NB4 (cell line): ENCODE results near the gene CCR7.
"Not testable (repeated sequence)": the region's sequence is repeated elsewhere in the genome, so short reads cannot be mapped to it uniquely, and the experiment has no call there.

Experiments
- DNase-seq: peaks from one replicate; pipeline ENCODE4 v3.0.0; 2010; ENCODE audit warnings: low read depth
- H3K4me3 ChIP-seq: one replicate; pipeline ENCODE4 v1.5.1; 2011; ENCODE audit warnings: mild to moderate bottlenecking, low read depth, low read length, moderate library complexity
- MYC ChIP-seq: IDR thresholded peaks from 2 replicates; pipeline ENCODE4 v1.6.1; 2011; ENCODE audit warnings: low read depth, low read length
- POLR2A ChIP-seq: IDR thresholded peaks from 2 replicates; pipeline ENCODE4 v1.6.1; 2011; ENCODE audit warnings: mild to moderate bottlenecking; ENCODE audit not compliant: insufficient read length; ENCODE audit errors: extremely low read depth
- TF ChIP-seq, protein P1 (sequence below): IDR thresholded peaks from one replicate; pipeline ENCODE4 v1.5.1; 2012; ENCODE audit warnings: low read depth, low read length
- TF ChIP-seq, protein P2 (sequence below): IDR thresholded peaks from 2 replicates; pipeline ENCODE4 v1.6.1; 2011; ENCODE audit warnings: low read depth, low read length

CCR7 gene

GRCh38 chr17:40548982-40549685, 16.1 kb downstream of the CCR7 start:
- H3K4me3 ChIP-seq, result no peak overlapping the region
- DNase-seq, result no peak
- no peak for TF ChIP-seq MYC
- TF ChIP-seq, protein P1, sequence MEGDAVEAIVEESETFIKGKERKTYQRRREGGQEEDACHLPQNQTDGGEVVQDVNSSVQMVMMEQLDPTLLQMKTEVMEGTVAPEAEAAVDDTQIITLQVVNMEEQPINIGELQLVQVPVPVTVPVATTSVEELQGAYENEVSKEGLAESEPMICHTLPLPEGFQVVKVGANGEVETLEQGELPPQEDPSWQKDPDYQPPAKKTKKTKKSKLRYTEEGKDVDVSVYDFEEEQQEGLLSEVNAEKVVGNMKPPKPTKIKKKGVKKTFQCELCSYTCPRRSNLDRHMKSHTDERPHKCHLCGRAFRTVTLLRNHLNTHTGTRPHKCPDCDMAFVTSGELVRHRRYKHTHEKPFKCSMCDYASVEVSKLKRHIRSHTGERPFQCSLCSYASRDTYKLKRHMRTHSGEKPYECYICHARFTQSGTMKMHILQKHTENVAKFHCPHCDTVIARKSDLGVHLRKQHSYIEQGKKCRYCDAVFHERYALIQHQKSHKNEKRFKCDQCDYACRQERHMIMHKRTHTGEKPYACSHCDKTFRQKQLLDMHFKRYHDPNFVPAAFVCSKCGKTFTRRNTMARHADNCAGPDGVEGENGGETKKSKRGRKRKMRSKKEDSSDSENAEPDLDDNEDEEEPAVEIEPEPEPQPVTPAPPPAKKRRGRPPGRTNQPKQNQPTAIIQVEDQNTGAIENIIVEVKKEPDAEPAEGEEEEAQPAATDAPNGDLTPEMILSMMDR, result no peak
- TF ChIP-seq, protein P2, sequence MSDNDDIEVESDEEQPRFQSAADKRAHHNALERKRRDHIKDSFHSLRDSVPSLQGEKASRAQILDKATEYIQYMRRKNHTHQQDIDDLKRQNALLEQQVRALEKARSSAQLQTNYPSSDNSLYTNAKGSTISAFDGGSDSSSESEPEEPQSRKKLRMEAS, result no peak
- no peak for TF ChIP-seq POLR2A

- TF ChIP-seq, protein P1, result no peak
- TF ChIP-seq, protein P2, result no peak
- TF ChIP-seq MYC, result no peak
- TF ChIP-seq POLR2A, result no peak
Observed at GRCh38 chr17:40548491-40548981, 16.7 kb downstream of the CCR7 start.

DNA sequence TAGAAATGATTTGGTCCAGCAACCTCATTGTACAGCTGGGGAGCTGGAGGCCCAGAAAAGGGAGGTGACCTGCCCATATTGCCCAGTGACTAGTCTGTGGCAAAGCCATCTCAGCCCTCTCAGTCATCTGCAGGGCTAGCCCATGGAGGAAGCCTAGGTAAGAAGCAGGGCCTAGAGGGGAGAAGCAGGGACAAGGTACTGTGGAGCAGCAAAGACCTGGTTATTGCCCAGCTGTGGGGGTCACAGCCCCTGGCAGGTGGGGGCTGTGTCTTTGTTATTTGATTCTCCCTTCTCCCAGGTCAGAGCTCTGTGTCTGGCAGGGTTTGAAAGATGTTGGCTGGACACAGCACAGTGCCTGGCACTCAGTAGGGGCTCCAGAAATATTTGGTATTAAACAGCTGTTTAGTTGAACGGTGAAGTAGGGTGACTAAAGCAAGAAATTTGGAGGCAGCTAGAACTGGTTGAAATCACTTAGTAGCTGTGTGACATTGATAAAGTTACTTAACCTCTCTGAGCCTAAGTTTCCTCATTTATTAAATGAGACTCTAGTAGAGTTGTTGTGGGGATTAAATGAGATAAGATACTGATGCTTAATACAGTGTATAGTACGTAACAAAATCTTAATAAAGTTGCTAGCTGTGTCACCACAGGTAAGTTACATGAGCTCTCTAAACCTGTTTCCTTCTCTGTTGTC, 17.3 kb downstream of the CCR7 start:
- TF ChIP-seq MYC (no peak), POLR2A (no peak)
- TF ChIP-seq, protein P1, result no peak
- TF ChIP-seq, protein P2, result no peak
- DNase-seq, result no peak
- H3K4me3 ChIP-seq, result no peak overlapping the region

More at GRCh38 chr17:40548491-40548981, 16.7 kb downstream of the CCR7 start:
- DNase-seq, result no peak
- no peak overlapping the region for H3K4me3 ChIP-seq

DNA sequence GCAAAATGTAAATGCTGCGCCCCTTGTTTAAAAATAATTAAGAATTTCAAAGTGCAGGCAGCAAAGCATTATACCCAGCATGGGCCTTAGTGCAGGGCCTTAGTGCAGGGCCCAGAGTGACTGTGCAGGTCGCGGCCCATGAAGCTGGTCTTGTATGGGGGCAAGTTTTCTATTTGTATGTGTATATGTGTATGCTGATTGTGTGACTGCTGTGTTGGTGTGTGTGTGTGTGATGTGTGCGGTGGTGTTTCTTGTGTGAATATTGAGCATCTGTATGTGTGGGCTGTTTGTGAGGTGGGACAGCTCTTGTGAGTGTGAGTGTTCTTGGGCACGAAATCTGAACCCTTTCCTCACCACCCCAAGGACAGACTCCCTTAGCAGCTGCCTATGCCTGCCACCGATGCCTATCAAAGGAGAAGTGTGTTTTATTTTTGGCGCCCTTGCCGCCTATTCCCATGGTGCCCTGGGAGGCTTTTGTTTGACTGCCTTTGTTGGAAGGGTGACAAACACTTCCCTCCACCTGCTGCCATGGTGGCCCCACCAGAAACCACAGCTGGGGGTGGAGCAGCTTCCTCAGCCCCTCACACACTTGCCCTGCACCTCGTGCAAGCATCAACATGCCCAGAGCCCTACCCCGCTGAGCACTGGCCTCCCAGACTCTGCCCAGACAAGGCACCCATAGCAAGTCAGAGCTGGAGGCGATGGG, 18.0 kb downstream of the CCR7 start:
- peak; percentile 85 for DNase-seq
- no peak for TF ChIP-seq POLR2A
- TF ChIP-seq, protein P2, result peak; percentile 63
- no peak overlapping the region for H3K4me3 ChIP-seq

DNA sequence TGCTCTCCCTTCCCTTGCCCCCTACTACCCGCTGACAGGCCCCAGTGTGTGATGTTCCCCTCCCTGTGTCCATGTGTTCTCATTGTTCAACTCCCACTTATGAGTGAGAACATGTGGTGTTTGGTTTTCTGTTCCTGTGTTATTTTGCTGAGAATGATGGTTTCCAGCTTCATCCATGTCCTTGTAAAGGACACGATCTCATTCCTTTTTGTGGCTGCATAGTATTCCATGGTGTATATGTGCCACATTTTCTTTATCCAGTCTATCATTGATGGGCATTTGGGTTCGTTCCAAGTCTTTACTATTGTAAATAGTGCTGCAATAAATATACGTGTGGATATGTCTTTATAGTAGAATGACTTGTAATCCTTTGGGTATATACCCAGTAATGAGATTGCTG, 18.8 kb downstream of the CCR7 start:
- not testable (repeated sequence) for DNase-seq

DNA sequence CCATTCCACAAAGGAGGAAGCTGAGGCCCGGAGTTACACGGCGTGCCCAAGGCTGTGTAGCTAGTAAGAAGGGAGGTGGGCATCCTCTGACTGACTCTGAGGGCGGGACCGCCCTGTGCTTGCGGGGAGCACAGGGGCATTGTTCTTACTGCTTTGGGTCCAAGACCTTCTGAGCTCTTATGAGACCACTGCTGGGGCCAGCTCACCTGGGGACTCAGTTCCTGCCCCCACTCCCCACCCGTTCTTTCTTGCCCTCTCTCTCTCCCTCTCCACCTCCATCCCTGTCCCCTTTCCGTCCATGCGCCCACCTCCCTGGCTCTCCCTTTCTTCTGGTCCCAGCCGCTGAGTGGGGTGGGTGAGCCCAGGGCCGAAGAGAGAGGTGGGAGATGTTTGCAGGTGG, 19.6 kb downstream of the CCR7 start:
- no peak for DNase-seq
- TF ChIP-seq, protein P1, result no peak
- no peak overlapping the region for H3K4me3 ChIP-seq

More for the DNA sequence above, 18.8 kb downstream of the CCR7 start:
- H3K4me3 ChIP-seq, result not testable (repeated sequence)
